SU-DHL-6 (cell line): Measurements from ENCODE around the gene ACBD4.

Source experiments
- EZH2phosphoT487 ChIP-seq: fragments of 200-600 bp; sonication (generic), shearing (Covaris generic); conservative IDR thresholded peaks from 2 replicates; pipeline ENCODE4 v1.6.1; 2018; ENCODE audit warnings: mild to moderate bottlenecking, antibody characterized with exemption, low read length, moderate library complexity, mixed read lengths
- TF ChIP-seq, protein P1 (sequence below): fragments of 200-600 bp; sonication (generic); IDR thresholded peaks from one replicate; pipeline ENCODE4 v1.5.1; 2017; ENCODE audit warnings: antibody characterized with exemption, mild to moderate bottlenecking, low read length, moderate library complexity; ENCODE audit not compliant: insufficient read depth, poor library complexity, severe bottlenecking

DNA sequence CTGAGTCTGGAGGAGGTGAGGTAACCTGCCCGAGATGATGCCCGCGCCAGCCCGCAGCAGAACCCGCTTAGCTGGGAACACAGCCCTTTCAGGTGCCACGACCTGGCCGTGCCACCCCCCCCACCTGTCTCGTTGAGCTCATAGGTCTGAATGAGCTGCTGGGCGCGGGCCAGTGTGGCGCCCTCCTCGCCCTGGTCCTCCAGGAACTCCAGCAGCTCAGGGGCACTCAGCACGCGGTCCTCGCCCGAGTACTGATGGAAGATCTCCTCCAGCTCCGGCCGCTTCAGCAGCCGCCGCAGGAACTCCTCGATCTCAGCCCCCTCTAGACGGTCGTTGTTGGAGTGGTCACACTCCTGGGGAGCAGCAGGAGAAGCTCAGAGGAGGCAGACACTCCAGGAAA is 16.8 kb upstream of the ACBD4 start:
- TF ChIP-seq, protein P1, sequence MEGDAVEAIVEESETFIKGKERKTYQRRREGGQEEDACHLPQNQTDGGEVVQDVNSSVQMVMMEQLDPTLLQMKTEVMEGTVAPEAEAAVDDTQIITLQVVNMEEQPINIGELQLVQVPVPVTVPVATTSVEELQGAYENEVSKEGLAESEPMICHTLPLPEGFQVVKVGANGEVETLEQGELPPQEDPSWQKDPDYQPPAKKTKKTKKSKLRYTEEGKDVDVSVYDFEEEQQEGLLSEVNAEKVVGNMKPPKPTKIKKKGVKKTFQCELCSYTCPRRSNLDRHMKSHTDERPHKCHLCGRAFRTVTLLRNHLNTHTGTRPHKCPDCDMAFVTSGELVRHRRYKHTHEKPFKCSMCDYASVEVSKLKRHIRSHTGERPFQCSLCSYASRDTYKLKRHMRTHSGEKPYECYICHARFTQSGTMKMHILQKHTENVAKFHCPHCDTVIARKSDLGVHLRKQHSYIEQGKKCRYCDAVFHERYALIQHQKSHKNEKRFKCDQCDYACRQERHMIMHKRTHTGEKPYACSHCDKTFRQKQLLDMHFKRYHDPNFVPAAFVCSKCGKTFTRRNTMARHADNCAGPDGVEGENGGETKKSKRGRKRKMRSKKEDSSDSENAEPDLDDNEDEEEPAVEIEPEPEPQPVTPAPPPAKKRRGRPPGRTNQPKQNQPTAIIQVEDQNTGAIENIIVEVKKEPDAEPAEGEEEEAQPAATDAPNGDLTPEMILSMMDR, result no peak
- TF ChIP-seq EZH2phosphoT487, result no peak
